ENCODE measurements around the gene MYO5C. TPM values are rescaled to one million over a fixed set of nuclear protein-coding genes. Genes with fewer than 3 reads are reported as not detected.
"Not testable (repeated sequence)": the region's sequence is repeated elsewhere in the genome, so short reads cannot be mapped to it uniquely, and the experiment has no call there.

The MYO5C gene
- total RNA-seq, 1 donor from 2014 or later: 80.0 TPM

- Histone ChIP-seq H3K9me3 (no peaks in the 10 kb centered on the region), H3K4me1 (peaks cover 4% of the 10 kb centered on the region), H3K27me3 (peaks cover 9% of the 10 kb centered on the region), H3K27ac (peak overlapping the region; percentile 80), H3K36me3 (no peaks in the 10 kb centered on the region), H3K4me3 (peak overlapping the region; percentile 21)
- ATAC-seq (peak; percentile 94), DNase-seq (peak; percentile 87)
- intact Hi-C loops (cut with DNase I): no loop called here
- TF ChIP-seq CTCF (IDR thresholded peaks at IDR 0.05): no peak
Observed at GRCh38 chr15:52288051-52288942, 7.3 kb downstream of the MYO5C start.

- no peak for TF ChIP-seq CTCF (IDR thresholded peaks at IDR 0.05)
- DNase-seq (no peak), ATAC-seq (no peak)
Observed at GRCh38 chr15:52287114-52287513, 8.5 kb downstream of the MYO5C start.

GRCh38 chr15:52285941-52286340, 9.7 kb downstream of the MYO5C start:
- H3K4me3 ChIP-seq; H3K27ac ChIP-seq; H3K36me3 ChIP-seq; DNase-seq; H3K4me1 ChIP-seq; intact Hi-C loops (cut with DNase I); ATAC-seq; H3K9me3 ChIP-seq; H3K27me3 ChIP-seq: not testable (repeated sequence)

More at GRCh38 chr15:52287114-52287513, 8.5 kb downstream of the MYO5C start:
- no peaks in the 10 kb centered on the region for H3K9me3 ChIP-seq
- H3K36me3 ChIP-seq: no peaks in the 10 kb centered on the region
- intact Hi-C loops (cut with DNase I): no loop called here
- no peaks in the 10 kb centered on the region for H3K4me1 ChIP-seq
- H3K27me3 ChIP-seq: no peaks in the 10 kb centered on the region
- peak overlapping the region; percentile 80 for H3K27ac ChIP-seq
- H3K4me3 ChIP-seq: no peak overlapping the region

- intact Hi-C loops (cut with DNase I): no loop called here
- Histone ChIP-seq H3K4me3 (no peak overlapping the region), H3K4me1 (no peaks in the 10 kb centered on the region)
Observed at GRCh38 chr15:52284164-52284563, 11.4 kb downstream of the MYO5C start.

GRCh38 chr15:52283281-52283680, 12.3 kb downstream of the MYO5C start:
- TF ChIP-seq CTCF (IDR thresholded peaks at IDR 0.05): no peak
- Histone ChIP-seq H3K4me3 (no peak overlapping the region), H3K9me3 (no peaks in the 10 kb centered on the region), H3K36me3 (peaks cover 6% of the 10 kb centered on the region), H3K27ac (no peak overlapping the region), H3K4me1 (no peaks in the 10 kb centered on the region), H3K27me3 (no peaks in the 10 kb centered on the region)
- intact Hi-C loops (cut with DNase I): no loop called here
- ATAC-seq (no peak), DNase-seq (no peak)

More at GRCh38 chr15:52284164-52284563, 11.4 kb downstream of the MYO5C start:
- H3K27me3 ChIP-seq: no peaks in the 10 kb centered on the region
- H3K36me3 ChIP-seq: no peaks in the 10 kb centered on the region
- DNase-seq (no peak), ATAC-seq (no peak)
- H3K27ac ChIP-seq: no peak overlapping the region
- H3K9me3 ChIP-seq: no peaks in the 10 kb centered on the region
- TF ChIP-seq CTCF (IDR thresholded peaks at IDR 0.05): no peak

- Histone ChIP-seq H3K27me3 (no peaks in the 10 kb centered on the region), H3K4me3 (no peak overlapping the region), H3K36me3 (peaks cover 13% of the 10 kb centered on the region), H3K27ac (no peak overlapping the region), H3K9me3 (no peaks in the 10 kb centered on the region), H3K4me1 (no peaks in the 10 kb centered on the region)
- DNase-seq (no peak), ATAC-seq (no peak)
- TF ChIP-seq CTCF (IDR thresholded peaks at IDR 0.05): no peak
- intact Hi-C loops (cut with DNase I): no loop called here
Observed at GRCh38 chr15:52282418-52282817, 13.2 kb downstream of the MYO5C start.

Measured in upper lobe of right lung (tissue), 1 donor.